DMS153 treated with DMSO at 0.1 percent for 48 hours (cell line): Measurements from ENCODE around the gene MT1F.
"Not testable (repeated sequence)": the region's sequence is repeated elsewhere in the genome, so short reads cannot be mapped to it uniquely, and the experiment has no call there.

ENCODE experiments used
- DNase-seq: peaks from one replicate; lab custom pipeline; 2025; ENCODE audit not compliant: unreplicated experiment; lab: John Stamatoyannopoulos, UW

Gene MT1F

DNA sequence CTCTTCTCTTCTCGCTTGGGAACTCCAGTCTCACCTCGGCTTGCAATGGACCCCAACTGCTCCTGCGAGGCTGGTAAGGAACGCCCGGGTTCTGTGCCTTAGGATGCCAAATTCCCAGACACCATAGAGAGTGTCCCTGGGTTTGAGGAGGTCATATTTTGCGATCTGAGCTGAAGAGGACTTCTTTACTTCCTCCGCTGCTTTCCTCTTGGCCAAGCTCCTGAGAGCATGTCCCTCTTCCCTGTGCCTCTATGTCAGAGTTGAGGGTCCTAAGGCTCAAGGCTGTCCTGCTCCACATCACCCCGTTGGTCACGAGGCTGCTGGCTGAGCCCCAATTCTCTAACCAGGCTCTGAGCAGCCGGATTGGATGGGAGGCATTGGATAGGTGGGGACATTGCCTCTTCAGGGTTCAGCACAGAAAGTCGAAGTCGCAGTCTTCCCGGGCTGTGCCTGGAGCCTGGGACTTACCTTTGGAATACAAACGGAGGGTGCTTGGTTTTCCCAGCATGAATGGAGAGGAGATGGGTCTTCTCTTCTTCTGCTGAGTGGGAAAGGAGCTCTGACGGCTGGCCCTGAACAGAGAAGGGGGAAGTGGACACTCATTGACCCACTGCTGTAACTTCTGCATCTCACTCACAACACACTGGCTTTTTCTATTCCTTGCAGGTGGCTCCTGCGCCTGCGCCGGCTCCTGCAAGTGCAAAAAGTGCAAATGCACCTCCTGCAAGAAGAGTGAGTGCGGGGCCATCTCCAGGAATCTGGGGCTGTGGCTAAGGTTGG is 12.3 kb downstream of the MT1F start:
- no peak for DNase-seq

DNA sequence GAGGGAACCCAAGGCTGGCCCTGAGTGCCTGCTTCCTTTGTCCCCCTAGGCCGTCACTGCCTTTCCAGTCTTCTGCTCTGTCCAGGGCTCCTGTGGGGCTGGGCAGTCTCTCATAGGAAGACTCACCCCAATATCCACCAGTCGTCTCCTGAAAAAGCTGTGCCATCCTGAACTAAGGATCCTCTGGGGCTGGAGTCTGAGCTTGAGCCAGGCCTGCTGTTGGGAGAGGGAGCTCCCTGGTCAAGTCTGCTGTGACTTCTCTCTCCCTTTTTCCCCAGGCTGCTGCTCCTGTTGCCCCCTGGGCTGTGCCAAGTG is 12.8 kb downstream of the MT1F start:
- DNase-seq: no peak

DNA sequence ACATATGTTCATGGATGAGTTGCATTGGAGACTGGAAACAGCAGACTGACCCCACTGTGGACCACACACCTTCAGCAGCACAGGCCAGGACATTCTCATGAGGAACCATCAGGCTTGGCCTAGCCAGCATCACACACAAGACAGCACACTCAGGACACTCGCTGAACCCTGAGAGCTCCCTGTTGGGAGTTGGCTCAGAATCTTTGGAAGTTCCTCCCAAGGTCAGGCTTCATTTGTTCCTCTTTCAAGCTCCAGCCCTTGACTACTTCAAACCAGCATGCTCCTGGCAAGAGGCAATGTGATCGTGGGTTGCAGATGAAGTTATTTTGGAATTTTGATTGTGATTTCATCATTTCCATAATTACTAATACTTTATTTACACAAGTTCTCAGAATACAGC is 13.9 kb downstream of the MT1F start:
- DNase-seq: not testable (repeated sequence)

DNA sequence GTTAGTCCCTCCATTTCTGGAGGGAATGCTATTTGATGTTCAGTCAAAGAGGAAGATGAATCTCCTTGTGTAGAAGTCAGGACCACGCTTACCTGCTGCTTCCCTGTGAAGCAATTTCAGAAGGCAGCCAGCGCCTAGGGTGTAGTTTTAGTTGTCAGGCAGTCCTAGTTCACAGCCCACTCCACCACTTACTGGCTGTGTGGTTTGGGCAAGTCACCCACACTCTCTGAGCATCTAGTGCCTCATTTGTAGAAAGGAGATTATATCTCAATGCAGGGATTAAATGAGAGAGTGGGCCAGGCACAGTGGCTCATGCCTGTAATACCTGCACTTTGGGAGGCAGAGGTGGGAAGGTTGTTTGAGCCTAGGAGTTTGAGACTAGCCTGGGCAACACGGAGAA is 14.4 kb downstream of the MT1F start:
- DNase-seq: not testable (repeated sequence)

DNA sequence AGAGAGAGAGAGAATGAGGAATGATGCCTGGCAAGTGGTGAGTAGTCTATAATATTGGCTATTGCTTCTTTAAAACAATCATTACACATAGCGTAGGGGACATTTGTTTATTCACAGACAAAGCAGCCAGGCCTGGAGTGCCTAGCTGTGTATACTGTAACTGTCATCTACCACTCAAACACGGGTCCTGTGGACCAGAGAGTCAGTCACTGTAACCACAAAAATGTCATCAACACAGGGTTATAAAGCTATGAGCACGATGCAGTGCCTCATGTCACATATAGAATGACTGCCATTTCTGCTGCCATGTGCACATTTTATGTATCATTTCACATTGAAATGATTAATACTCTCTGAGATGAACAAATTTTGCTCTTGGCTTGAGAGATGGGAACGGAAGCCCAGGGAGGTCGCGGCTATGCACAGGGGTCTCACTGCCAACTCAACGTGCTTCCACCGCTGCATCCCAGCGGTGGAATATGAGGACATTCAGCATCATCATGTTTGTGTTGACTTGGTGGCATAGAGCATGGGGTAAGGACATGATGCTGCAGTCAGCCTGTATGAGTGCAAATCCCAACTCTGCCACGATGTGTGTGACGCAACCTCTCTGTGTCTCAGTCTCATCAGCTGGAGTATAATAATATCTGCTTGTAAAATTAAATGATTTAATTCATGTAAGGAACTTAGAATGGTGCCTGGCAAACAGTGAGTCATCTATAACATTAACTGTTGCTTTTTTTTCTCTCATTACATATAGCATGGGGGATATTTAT is 15.2 kb downstream of the MT1F start:
- DNase-seq: peak; percentile 10

DNA sequence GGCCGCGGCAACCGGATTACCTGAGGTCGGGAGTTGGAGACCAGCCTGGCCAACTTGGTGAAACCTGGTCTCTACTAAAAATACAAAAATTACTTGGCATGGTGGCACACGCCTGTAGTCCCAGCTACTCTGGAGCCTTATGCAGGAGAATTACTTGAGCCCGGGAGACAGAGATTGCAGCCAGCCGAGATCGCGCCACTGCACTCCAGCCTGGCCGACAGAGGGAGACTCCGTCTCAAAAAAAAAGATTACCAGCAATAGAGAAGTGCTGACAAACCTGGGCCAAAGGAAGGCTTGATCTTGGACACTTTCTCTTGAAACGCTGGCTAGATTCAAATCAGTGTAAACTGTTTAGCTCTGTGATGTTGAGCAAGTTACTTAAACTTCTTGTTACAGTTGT is 16.2 kb downstream of the MT1F start:
- no peak for DNase-seq

DNA sequence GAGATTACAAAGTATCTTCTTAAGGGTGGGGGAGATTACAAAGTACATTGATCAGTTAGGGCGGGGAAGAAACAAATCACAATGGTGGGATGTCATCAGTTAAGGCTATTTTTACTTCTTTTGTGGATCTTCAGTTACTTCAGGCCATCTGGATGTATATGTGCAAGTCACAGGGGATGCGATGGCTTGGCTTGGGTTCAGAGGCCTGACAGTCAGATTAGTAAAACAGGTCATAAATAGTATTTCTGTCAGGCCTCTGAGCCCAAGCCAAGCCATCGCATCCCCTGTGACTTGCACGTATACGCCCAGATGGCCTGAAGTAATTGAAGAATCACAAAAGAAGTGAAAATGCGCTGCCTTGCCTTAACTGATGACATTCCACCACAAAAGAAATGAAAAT is 16.8 kb downstream of the MT1F start:
- DNase-seq: not testable (repeated sequence)

DNA sequence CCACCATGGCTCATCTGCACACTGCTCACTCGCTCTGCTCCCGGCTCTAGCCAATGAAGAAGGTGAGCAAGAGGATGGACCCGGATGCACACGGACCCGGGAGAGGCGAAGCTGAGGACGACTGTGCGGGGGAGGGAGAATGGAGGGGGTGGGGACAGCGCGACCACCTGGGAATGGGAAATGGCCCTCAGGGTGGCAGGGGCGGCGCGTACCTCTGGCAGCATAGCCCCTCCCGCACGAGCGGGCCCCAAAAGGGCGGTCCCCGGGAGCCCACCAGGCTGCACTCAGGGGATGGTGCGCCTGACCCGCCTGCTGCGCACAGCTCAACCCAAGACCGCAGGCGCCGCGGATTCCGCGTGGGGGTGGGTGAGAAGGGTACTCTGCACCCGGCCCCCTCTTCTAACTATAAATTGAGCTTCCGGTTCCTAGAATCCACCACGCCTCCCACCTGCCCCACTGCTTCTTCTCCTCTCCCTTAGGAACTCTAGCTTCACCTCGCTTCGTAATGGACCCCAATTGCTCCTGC is 18.0 kb downstream of the MT1F start:
- DNase-seq: no peak

DNA sequence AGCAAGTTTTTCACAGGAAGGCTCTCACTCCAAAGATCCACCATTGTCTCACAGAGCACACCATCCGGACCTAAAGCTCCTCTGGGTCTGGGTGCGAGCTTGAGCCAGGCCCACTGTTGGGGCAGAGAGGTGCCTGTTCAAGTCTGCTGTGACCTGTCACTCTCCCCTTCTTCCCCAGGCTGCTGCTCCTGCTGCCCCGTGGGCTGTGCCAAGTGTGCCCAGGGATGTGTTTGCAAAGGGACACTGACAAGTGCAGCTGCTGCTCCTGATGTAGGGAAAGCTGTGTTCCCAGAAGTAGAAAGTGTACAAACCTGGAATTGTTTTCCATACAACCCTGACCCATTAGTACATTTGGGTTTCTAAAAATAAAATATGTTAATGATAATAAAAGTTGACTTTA is 19.7 kb downstream of the MT1F start:
- DNase-seq: no peak

DNA sequence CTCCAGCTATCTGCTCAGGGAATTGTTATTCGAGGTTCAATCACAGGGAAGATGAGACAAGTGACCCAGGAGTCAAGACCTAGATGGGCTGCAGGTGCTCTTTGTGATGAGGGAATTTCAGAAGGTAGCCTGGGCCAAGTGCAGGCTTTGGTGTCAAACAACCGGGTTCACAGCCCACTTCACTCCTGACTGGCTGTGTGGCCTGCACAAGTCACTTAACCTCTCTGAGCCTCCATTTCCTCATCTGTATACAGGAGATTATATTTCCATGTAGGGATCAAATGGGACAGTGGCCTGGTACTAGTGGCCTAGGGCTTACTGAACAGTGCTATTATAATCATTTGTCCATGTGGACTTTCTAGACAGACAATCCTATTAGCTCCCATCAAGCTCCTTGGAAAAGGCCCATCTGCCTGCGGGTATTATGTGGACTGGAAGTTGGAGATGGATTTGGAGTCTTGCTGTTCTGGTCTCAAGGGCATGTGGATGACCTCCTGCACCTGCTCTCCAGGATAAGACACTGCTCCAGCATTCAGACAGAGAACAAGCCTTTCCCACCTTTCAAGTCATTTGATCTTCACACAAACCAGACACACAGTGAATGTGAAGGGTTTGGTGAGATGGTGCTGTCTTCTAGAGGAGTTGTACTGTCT is 21.4 kb downstream of the MT1F start:
- no peak for DNase-seq

DNA sequence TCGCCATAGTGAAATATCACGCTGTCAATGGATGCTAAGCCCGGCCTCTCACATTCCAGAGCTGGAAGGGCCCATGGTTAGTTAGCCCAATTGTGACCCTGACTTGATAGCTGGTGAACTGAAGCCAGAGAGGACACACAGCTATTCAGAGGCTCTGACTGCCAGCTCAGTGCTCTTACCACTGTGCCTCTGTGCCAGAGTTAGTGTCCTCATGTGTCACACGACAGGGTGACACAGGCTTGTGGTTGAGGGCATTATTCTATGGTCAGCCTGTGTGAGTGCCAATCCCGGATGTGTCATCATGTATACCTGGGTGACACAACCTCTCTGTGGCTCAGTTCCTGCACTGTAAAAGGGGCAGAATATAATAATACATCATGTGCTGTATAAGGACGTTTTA is 22.1 kb downstream of the MT1F start:
- DNase-seq: no peak

DNA sequence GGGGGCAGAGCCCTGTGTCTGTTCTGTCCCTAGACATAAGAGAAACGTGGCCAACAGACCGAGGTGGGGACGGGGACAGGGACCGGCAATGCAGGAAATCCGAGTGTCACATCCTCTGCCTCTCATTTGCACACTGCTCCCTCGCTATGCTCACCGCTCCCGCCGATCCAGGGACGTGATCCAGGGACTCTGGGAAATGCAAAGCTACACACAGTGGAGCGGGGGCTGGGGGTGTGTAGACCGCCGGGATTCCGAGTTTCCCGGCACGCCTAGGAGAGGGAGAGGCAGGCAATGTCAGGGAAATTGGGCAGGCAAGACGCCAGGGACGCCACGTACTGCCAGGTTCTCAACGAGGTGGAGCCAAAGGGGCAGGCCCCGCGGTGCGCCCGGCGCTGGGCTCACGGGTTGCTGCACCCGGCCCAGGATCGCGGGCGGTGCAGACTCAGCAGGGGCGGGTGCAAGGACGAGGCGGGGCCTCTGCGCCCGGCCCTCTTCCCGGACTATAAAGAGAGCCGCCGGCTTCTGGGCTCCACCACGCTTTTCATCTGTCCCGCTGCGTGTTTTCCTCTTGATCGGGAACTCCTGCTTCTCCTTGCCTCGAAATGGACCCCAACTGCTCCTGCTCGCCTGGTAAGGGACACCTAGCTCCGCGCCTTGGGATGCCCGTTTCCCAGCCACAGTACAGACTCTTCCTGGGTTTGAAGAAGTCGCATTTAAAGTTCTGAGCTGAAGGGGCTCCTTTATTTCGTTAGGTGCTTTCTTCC is 24.4 kb downstream of the MT1F start, which contains the start of gene MT1X:
MT1X (plus strand) TSS at position 532 of the 764 bp plus-strand sequence; CDS start at position 603, 71 bp downstream.
- peak; percentile 91 for DNase-seq

DNA sequence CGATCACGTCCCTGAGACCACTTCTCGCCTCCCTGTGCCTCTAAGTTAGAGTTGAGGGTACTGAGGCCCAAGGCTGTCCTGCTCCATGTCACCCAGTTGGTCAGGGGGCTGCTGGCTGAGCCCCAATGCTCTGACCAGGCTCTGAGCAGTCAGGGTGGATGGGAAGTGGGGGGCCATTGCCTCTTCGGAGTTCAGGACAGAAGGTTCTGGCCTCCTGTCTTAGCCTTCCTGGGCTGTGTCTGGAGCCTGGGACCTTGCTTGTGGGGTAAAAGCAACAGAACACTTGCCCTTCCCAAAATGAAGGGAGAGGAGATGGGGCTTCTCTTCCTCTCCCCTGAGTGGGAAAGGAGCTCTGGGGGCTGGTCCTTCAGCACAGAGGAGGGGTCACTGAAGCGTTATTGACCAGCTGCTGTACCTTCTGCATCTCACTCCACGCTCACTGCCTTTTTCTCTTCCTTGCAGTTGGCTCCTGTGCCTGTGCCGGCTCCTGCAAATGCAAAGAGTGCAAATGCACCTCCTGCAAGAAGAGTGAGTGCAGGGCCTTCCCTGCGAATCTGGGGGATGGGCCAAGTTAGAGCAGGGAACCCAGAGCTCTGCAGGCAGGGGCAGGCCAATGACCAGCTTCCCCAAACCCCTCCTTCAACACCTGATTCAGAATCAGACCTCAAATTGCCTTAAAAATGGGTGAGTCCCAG is 25.1 kb downstream of the MT1F start:
- no peak for DNase-seq

DNA sequence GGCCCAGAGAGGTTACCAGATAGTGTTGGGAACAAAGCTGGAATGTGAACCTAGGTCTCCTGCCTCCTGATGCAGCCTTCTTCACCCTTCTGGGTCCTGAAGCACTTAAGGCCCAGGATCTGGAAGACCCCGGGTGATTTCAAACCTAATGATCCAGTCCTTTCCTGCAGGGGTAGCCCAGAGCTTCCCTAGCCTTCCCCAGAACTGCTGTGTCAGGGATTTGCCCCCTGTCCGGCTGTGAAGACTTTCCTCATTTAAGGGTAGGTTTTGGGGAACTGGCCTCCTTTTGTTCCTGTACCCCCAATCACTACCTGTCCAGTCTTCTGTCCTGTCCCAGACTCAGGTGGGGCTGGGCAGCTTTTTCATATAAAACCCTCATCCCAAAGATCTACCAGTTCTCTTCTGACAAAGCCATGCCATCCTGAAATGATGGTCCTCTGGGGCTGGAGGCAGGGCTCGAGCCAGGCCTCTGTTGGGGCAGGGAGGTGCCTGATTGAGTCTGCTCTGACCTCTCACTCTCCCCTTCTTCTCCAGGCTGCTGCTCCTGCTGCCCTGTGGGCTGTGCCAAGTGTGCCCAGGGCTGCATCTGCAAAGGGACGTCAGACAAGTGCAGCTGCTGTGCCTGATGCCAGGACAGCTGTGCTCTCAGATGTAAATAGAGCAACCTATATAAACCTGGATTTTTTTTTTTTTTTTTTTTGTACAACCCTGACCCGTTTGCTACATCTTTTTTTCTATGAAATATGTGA is 25.8 kb downstream of the MT1F start:
- DNase-seq: no peak

DNA sequence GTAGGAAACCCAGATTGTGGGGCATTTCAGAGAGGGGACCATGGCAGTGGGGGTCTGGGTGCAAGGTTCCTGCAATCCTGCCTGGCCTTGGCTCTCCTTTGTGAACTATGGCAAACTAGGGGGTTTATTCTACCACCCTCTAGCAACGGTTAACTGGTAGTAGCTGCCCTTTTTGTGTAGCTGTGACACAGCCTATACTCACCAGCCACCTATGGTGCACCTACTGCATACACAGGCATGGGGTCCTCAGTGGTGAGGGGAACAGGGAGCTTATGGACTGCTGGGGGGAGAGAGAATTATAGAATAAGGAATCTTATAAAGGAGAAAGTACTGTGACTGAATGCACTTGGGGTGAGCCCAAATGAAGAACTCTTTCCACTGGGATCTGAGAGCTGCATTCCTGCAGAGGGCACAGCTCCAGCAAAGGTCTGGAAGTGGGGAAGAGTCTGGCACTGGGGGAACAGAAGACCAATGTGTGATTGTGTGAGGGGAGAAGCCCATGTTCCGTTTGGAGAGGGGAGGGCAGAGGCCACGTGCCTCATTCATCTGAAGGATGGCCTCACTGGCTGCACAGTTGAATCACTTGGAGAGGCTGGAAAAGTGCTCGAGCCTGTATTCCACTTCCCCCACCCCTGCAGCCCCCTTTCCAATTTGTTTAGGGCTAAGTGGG is 26.6 kb downstream of the MT1F start:
- DNase-seq: no peak

DNA sequence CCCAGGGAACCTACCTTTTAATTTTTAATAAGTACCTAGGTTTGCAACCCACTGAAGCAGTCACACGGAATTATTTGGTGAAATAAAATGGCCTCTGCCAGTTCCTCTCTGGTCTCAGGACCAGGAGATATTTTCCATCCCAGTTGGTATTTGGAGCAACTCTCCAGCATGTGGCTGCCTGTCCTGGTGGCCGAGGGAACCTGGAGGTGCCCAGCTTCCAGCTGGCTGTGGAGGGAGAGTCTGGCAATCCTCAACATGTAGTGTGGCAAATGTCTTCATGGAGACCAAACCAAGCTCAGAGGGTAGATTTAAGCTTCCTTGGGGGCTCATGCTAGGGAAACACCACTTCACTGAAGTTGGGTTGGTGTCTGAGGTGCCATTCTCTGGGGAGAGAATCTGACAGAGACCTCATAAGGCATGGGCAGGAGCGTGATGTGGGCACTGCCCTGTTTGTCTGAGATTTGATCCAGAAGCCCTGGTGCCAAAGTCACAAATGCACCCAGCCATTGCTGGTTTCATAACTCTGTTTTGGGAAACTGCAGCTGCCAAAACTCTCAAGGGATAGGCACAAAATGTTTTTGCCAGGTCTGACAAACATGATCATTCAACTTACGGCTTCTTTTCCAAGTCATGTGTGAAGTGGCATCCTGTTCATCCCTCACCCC is 27.3 kb downstream of the MT1F start:
- no peak for DNase-seq

DNA sequence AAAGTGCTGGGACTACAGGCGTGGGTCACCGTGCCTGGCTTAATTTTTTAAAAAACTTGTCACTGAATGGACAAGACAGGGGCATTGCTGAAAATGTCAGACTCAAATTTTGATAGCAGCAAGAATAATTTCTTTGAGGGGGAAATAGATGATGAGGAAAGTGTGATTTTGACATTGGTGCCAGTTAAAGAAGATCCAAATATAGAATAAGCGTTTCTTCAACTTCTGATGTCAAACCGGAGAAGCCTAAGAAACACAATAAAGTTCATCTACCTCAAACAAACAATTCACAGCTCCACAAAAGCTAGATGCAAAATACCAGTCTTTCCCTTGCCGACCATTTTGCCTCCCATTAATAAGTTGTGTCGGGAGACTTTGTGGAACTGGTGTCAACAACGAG is 29.0 kb downstream of the MT1F start:
- DNase-seq: no peak

DNA sequence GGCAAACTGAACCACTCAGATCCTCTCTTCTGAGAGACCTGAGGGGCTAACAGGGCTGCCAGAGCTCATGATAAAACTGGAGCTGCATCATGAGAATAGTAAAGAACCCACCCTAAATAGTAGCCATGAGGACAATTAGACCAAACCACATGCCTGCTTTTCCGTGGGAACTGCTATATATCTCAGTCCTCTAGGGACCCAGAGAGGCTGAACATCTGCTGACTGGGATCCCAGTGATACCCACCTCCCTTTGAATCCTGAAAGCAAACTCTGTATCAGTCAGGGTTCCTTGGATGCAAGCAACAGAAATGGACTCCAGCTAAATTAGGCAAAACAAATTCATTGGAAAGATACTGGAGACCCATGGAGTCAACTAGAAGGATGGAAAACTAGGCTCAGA is 31.0 kb downstream of the MT1F start:
- DNase-seq: no peak

DNA sequence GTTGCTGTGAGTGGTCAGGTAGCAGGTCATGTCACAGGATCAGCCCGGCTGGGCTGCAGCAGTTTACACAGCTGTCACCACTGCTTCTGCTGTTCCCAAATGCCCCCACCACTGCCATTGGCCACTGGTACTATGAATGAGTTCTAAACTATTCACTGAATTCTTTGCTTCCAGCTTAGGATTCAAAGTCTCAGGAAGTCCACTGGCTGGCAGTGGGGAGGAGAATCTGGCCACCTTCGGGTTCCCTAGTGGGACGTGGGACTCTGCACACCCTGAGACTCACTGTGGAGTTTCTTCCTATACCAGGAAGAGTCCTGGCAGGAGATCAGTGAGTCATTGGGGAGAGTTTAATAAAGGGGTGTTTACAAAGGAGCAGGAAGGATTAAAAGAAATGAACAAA is 31.4 kb downstream of the MT1F start:
- no peak for DNase-seq
